ENCODE data around the gene NMUR2. TPM values are rescaled to one million over a fixed set of nuclear protein-coding genes. Genes with fewer than 3 reads are reported as not detected.

Gene NMUR2
- total and polyA plus RNA-seq, 2 experiments from 2014 or later: not detected

DNA sequence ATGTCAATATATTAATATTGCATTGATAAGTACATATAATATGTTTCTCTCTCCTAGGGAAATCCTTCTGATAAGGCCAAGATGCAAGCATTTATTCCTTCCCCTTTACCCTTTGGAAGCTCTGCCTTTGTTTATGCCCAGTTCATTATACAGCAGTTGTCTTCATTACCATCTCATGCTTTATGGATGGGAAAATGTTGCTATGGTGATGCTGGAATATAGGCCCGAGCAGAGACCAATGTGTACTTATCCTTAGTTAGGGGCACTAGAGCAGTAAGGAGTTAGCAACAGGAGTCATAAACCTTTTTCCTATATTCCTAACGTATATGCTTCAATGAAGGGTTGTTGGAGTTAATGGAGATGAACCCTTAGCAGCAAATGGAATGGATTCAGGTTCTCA lies 19.4 kb upstream of the NMUR2 start:
- Mint-ChIP-seq H3K9me3 (no peaks in the 10 kb centered on the region), H3K4me3 (no peak overlapping the region), H3K27me3 (ENCODE audit: insufficient read depth, low read depth, poor library complexity) (no peaks in the 10 kb centered on the region), H3K27ac (no peak overlapping the region), H3K36me3 (ENCODE audit: low read depth) (no peaks in the 10 kb centered on the region), H3K4me1 (no peaks in the 10 kb centered on the region)
- no peaks in the 10 kb centered on the region for H3K27me3 ChIP-seq (ENCODE audit: insufficient read depth)
- no peak overlapping the region for H3K4me2 ChIP-seq
- no peak overlapping the region for H3K4me3 ChIP-seq
- H4K20me1 ChIP-seq (replicated peaks; ENCODE audit: insufficient read depth): no peaks in the 10 kb centered on the region
- H3K36me3 ChIP-seq (ENCODE audit: insufficient read depth): no peaks in the 10 kb centered on the region
- no peaks in the 10 kb centered on the region for H3K4me1 ChIP-seq (ENCODE audit: insufficient read depth)
- TF ChIP-seq NANOG (IDR thresholded peaks at IDR 0.05; ENCODE audit: borderline replicate concordance): no peak
- TF ChIP-seq, protein P1, sequence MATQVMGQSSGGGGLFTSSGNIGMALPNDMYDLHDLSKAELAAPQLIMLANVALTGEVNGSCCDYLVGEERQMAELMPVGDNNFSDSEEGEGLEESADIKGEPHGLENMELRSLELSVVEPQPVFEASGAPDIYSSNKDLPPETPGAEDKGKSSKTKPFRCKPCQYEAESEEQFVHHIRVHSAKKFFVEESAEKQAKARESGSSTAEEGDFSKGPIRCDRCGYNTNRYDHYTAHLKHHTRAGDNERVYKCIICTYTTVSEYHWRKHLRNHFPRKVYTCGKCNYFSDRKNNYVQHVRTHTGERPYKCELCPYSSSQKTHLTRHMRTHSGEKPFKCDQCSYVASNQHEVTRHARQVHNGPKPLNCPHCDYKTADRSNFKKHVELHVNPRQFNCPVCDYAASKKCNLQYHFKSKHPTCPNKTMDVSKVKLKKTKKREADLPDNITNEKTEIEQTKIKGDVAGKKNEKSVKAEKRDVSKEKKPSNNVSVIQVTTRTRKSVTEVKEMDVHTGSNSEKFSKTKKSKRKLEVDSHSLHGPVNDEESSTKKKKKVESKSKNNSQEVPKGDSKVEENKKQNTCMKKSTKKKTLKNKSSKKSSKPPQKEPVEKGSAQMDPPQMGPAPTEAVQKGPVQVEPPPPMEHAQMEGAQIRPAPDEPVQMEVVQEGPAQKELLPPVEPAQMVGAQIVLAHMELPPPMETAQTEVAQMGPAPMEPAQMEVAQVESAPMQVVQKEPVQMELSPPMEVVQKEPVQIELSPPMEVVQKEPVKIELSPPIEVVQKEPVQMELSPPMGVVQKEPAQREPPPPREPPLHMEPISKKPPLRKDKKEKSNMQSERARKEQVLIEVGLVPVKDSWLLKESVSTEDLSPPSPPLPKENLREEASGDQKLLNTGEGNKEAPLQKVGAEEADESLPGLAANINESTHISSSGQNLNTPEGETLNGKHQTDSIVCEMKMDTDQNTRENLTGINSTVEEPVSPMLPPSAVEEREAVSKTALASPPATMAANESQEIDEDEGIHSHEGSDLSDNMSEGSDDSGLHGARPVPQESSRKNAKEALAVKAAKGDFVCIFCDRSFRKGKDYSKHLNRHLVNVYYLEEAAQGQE (IDR thresholded peaks at IDR 0.05; ENCODE audit: unreplicated experiment): no peak
- TF ChIP-seq, protein P2, sequence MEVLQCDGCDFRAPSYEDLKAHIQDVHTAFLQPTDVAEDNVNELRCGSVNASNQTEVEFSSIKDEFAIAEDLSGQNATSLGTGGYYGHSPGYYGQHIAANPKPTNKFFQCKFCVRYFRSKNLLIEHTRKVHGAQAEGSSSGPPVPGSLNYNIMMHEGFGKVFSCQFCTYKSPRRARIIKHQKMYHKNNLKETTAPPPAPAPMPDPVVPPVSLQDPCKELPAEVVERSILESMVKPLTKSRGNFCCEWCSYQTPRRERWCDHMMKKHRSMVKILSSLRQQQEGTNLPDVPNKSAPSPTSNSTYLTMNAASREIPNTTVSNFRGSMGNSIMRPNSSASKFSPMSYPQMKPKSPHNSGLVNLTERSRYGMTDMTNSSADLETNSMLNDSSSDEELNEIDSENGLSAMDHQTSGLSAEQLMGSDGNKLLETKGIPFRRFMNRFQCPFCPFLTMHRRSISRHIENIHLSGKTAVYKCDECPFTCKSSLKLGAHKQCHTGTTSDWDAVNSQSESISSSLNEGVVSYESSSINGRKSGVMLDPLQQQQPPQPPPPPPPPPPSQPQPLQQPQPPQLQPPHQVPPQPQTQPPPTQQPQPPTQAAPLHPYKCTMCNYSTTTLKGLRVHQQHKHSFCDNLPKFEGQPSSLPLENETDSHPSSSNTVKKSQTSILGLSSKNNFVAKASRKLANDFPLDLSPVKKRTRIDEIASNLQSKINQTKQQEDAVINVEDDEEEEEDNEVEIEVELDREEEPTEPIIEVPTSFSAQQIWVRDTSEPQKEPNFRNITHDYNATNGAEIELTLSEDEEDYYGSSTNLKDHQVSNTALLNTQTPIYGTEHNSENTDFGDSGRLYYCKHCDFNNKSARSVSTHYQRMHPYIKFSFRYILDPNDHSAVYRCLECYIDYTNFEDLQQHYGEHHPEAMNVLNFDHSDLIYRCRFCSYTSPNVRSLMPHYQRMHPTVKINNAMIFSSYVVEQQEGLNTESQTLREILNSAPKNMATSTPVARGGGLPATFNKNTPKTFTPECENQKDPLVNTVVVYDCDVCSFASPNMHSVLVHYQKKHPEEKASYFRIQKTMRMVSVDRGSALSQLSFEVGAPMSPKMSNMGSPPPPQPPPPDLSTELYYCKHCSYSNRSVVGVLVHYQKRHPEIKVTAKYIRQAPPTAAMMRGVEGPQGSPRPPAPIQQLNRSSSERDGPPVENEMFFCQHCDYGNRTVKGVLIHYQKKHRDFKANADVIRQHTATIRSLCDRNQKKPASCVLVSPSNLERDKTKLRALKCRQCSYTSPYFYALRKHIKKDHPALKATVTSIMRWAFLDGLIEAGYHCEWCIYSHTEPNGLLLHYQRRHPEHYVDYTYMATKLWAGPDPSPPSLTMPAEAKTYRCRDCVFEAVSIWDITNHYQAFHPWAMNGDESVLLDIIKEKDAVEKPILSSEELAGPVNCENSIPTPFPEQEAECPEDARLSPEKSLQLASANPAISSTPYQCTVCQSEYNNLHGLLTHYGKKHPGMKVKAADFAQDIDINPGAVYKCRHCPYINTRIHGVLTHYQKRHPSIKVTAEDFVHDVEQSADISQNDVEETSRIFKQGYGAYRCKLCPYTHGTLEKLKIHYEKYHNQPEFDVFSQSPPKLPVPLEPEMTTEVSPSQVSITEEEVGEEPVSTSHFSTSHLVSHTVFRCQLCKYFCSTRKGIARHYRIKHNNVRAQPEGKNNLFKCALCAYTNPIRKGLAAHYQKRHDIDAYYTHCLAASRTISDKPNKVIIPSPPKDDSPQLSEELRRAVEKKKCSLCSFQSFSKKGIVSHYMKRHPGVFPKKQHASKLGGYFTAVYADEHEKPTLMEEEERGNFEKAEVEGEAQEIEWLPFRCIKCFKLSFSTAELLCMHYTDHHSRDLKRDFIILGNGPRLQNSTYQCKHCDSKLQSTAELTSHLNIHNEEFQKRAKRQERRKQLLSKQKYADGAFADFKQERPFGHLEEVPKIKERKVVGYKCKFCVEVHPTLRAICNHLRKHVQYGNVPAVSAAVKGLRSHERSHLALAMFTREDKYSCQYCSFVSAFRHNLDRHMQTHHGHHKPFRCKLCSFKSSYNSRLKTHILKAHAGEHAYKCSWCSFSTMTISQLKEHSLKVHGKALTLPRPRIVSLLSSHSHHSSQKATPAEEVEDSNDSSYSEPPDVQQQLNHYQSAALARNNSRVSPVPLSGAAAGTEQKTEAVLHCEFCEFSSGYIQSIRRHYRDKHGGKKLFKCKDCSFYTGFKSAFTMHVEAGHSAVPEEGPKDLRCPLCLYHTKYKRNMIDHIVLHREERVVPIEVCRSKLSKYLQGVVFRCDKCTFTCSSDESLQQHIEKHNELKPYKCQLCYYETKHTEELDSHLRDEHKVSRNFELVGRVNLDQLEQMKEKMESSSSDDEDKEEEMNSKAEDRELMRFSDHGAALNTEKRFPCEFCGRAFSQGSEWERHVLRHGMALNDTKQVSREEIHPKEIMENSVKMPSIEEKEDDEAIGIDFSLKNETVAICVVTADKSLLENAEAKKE (CRISPR knock-in tag; IDR thresholded peaks at IDR 0.05): no peak
- TF ChIP-seq EZH2phosphoT487 (IDR thresholded peaks at IDR 0.05; ENCODE audit: unreplicated experiment): no peak
- no peak for TF ChIP-seq CREB1 (CRISPR knock-in tag; IDR thresholded peaks at IDR 0.05; ENCODE audit: low read depth)
- no peak for ATAC-seq
- H3K79me2 ChIP-seq (replicated peaks; ENCODE audit: insufficient read depth): no peaks in the 10 kb centered on the region
- peaks cover 6% of the 10 kb centered on the region; the same call in 1 of the 2 replicates for H3K9me2 ChIP-seq (ENCODE audit: insufficient read depth)
- no peak for DNase-seq (ENCODE audit: low spot score)
- H3K27ac ChIP-seq (ENCODE audit: low read depth): no peak overlapping the region
- H3F3A ChIP-seq (replicated peaks; ENCODE audit: low read depth): no peaks in the 10 kb centered on the region
- H2AFZ ChIP-seq: no peak overlapping the region

All from GM23338 (cell line).